NCI-H1930 (cell line): ENCODE data around the gene FN1.
"Not testable (repeated sequence)": the region's sequence is repeated elsewhere in the genome, so short reads cannot be mapped to it uniquely, and the experiment has no call there.

Experiments used
- DNase-seq, 2 experiments: peaks; one replicate each; lab custom pipeline; 2025; lab: John Stamatoyannopoulos, UW

Gene FN1

DNA sequence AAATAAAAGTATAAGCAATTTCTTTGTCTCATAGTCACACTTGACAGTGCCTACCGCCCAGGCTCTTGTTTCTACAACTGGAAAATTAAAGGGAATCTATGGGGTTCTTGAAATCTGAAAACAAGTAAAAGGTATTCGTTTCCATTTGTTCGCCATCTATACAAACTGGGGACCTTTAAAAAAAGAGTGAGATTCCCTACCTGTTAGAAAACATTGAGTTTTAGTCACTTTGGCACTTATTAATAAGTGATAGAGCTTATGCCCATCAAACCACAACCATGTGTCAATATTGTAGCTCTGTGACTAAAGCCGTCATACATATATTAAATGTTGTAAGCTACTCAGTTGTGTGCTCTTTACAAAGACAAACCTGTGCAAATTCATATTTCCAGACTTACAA lies 13.2 kb downstream of the FN1 start:
- DNase-seq: no peak

DNA sequence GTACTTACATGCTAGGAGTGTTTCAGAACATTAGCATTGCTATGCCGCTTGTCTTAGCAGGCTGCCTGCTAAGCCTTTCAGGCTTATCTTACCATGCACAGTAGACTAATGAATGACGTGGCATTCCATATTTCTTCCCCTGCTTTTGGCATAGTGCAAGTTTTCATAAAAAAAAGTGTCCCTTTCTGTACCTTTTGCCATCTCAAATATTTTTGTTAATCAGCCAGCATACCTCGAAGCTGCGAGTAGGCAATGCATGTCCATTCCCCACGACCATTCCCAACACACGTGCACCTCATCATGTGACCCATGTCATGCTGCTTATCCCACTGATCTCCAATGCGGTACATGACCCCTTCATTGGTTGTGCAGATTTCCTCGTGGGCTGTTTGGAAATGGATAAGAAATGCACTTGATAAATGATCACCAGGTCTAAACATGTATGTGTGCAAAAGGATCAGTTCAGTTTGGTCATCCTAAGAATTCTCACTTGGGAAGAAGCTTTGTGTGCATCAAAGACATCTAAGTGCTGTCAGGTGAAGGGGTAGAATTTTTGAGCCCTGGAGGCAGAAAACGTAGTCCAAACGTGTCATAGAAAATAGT lies 13.9 kb downstream of the FN1 start:
- no peak for DNase-seq

DNA sequence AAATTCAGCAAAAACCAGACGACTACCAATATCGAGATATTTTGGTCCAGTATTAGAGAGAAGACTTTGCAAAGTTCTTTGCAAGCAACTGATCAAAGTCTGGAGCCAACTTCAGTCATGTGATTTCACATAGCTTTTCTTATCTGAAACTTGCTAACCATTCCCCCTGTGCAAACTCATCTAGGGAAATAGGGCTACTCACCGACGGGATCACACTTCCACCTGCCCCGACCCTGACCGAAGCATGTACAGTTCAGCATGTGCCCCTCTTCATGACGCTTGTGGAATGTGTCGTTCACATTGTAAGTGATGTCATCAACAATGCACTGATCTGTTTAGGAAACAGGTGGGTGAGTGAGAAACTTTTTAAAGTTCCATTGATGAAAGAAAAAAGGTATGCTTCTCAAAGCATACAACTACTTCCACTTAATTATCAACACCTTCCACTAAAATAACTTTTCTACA lies 15.4 kb downstream of the FN1 start:
- no peak for DNase-seq

DNA sequence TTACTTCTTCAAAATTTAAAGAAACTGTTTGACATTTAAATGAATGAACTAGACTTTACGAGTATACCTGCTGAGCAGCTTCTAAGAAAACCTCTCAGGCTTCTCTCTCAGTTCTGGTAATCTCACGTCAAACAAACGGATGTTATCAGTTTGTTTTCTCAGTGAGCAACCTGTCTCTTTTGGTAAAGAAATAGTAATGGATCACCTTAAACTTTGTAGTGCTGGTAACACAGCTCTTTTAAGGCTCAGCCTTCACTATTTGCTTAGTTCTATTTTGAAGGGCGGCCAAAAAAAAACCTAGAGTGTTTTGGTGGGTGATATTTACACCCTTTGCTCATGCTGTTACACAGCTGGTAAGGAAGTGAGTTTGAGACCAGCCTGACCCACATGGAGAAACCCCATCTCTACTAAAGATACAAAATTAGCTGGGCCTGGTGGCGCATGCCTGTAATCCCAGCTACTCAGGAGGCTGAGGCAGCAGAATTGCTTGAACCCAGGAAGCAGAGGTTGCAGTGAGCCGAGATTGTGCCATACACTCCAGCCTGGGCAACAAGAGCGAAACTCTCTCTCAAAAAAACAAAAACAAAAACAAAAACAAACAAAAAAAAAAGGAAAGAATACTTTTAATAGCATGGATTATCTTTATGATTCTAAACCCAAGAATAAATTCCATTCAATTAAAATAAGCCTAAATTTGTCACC lies 15.9 kb downstream of the FN1 start:
- DNase-seq: no peak

DNA sequence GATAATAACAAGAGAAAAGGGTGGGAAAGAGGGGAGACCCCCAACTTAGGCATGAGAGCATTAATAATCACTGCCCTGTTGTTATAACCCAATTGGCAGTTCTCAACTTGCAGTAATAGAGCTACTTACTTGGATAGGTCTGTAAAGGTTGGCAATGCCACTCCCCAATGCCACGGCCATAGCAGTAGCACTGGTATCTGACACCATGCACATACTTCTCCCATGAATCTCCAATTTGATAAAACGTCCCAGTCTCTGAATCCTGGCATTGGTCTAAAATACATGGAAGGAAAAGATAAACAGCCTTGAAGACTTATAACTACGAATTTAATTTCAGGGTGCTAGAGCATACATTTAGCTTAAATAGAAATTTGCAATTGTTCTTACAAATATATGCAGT lies 16.8 kb downstream of the FN1 start:
- no peak for DNase-seq

DNA sequence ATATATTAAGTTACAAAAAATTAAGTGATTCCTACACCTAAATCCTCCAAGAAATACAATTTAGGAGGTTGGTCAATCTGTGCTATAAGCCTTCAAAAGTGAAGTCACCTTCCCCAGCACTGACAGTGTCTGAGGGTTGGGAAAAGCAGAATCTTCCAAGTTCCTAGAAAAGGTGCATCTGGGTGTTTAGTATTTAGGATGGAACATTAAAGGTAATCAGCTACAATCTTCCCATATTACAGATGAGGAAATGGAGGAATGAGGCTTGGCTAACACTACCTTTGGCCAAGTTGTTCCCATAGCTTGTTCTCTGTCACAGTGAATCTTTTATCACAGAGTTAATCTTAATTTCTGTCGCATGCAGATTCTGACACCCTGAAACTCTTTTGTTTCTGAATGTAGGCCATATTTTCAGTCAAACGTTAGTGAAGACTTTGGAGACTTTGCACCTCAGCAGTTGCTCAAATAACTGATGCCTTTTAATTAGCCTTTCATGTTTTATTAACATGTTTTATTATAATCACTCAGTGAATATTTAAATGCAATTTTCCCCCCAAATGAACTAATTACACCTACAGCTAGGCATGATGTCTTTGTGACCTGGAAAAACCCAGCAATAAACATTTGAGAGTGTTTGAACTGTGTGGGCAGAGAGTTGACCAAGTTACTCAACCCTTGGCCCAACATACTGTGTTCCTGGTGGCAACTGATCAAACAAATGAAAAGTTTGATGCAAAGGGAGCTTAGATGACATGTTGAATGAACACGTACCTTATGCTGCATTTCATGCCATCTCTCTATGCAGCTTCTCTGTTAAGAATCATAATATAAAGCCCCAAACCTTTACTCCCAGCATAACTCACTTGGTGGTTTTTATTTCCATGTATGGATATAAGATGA lies 17.6 kb downstream of the FN1 start:
- DNase-seq: no peak

DNA sequence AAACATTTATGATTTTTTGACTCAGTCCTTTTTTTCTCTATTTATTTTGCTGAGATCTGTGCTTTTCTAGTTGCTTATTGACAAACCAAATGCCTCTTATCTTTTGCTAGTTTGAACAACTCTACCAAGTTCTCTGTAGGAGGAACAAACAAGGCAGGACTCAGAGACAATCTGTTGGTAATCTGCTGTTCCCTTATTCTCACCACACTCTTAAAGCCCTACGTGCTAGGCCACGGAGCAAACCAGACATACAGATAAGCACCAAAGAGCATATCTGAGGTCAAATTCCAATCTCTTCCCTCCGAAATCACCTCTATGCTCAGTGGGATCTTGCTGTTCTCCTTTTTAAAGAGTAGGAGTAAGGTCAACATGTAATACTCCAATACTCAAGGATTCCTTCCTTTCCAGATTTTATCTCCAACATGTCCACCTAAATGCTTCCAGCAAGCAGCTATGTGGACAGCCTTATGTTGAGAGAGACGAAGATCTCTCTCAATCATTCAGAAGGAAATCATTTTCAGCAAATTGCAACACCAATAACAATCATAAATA lies 18.4 kb downstream of the FN1 start:
- DNase-seq: no peak

DNA sequence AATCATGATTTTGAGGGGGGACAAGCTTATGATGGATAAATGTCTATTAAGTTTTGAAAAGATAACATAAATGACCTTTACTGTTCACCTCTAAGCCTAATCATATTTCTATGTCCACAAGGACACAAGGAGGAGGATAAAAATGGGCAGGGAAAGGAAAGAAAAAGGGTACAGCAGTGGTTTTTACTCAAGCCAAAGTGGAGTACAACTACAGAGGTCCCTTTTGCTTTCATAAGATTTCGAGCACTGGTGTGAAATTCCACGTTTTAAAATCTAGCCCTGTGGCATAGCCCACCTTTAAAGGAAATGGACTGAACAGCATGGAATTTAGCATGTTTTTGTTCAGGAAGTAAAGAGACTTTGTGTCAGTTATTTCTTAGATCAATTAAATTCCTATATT lies 19.2 kb downstream of the FN1 start:
- no peak for DNase-seq

DNA sequence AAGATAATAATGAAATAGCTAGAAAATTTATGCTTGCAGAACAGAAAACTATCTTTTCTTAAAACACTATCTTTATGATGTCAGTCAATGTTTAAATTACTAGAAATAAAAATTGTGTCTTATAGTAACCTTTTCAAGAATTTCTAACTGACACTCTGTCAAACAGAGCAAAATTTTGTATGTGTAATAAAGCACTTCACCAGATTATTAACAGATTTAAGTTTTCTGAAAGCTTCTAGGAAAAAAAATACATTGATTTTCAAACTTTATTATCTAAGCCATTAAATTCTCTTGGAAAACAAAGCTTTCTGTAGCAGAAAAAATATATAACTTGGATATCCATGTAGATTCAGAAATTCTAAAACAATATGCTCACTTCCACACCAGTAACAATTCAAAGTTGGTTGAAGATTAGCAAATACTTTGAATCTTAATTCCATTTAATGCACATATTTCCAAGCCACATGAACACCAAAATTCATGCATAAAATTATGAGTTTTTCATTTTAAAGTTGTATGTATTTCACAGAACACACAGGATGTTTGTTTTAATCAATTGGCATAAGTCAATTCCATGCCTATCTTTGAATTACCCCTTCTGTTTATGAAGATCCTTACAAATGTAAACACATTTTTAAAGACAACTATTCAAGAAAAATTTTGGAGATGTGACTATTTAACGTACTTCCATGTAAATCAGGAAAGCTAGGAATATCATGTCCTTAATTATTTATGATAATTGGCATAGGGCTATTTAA lies 19.9 kb downstream of the FN1 start:
- no peak for DNase-seq

DNA sequence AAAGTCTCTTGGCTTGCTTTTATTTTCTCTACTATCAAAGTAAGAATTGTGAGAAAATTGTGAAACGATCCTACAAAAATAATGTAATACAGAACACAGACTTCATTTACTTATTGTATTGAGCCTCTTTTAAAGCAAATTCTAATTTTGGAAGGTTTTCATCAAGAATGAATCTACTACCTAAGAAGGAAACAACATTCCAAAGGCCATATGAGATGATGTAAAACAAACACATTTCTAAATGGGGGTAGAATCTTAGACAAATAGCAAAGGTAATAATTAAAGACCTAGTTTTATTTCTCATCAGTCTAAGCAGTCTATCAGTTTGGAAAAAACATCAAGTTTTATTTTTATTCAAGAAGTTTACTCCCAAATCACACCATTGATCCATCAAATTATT lies 20.6 kb downstream of the FN1 start:
- DNase-seq: no peak

DNA sequence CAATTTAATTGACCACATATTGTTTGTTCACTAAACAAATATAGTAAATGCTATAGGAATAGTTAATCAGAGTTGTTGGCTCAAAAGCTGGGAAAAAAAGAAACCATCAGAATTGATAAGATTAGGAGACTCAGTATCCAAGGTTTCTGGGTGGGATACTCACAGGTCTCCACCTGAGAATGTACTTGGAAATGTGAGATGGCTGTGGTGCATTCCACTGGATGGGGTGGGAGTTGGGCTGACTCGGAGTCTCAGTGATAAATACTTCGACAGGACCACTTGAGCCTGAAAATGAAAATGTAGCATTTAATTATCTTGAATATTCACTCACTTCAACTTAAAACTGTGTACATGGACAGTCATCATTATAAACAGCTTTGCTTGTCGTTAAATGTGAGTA lies 21.2 kb downstream of the FN1 start:
- DNase-seq: no peak

DNA sequence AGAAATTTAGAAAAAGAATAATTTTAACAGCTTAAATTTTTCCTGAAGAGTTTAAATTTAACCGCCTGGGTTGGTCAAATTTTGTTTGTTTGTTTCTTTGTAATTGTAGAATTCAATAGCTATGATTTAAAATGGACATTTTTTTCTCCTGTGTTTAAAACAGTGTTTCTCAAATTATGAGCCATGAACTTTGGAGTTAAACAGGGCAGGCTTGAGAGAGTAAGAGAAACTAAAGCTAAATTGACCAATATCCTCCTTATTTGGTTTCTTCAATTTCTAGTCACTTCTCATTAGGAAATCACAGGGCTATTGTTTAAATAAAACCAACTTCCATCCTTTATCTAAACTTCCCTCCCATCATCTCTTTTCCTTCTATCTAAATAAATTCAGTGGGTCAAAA lies 21.9 kb downstream of the FN1 start:
- no peak for DNase-seq

DNA sequence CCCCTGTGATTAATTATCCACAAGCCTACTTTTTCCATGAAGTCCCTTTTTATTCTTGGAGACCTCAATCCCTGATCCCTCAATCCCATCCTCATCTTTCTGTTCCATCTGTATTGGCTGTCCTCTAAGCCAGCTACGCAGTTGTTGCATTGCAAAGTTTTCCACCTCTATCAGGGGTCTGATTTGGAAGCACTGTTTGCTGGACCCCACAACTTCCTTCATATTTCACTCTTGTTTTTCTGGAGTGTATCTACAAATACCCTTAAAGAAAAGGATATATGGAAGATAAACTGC lies 22.4 kb downstream of the FN1 start:
- DNase-seq: no peak

DNA sequence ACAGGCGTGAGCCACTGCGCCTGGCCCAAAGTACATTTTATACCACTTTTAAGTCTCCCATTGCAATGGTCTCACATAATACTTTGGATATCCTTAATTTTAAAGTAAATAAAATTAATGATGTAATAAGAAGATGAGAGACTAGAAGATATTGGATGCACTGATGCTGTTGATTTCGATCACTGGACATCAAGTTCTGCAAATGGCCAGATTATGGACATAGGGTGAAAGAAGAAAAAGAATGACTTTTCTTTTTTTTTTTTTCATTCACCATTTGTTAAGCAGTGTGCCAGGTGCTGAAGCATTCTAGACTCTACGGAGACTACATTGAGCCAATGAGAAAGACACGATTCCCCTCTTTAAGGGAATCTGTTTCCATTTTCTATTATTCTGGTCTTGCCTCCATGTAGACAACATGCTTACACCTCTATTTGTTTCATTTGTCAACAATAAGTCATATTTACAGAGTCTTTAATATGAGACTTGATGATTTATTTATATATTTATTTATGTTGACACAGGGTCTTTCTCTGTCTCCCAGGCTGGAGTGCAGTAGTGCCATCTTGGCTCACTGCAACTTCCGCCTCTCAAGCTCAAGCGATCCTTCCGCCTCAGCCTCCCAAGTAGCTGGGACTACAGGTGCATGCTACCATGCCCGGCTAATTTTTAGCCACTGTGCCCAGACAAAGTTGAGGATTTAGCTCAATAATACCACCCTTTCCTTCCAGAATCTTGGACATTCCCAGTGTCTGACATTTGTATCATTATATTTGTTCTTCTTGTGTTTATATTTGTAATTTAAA lies 23.7 kb downstream of the FN1 start:
- DNase-seq: no peak

DNA sequence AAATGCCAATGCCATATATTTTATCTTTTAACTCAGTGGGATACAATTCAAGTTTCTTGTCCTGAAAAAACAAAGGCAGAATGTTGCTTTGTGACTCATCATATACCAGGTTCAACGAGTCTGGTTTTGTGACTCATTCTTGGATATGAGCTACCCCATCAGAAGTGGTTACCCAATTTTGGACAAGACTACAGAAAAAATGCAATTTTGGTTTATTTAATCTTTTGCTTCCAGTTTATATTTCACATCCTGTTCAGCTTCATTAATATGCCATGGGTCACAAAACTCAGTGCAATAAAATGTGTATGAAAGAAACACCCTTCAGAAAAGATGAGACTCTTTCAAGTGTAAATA lies 25.0 kb downstream of the FN1 start:
- no peak for DNase-seq

DNA sequence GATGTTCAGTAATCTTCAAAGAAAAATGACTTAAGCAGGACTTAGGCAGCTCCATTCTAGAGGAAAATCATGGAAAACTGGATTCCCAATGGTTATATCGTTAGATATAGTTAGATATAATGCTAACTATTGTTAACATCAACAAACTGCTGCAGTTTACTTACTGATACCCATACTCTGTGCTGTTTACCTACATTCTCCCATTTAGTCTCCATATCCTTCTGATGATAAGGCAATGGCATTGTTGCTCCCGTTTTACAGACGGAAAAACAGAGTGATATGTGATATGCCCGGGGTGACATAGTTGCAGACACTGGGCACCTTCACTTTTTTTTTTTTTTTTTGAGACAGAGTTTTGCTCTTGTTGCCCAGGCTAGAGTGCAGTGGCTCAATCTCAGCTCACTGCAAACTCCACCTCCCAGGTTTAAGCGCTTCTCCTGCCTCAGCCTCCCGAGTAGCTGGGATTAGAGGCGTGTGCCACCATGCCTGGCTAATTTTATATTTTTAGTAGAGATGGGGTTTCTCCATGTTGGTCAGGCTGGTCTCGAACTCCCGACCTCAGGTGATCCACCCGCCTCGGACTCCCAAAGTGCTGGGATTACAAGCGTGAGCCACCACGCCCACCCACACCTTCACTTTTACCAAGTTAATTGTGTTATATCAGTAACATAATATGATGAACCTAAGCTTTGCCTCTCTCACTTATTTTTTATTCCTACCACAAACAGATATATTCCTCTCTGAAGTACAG lies 25.5 kb downstream of the FN1 start:
- DNase-seq: not testable (repeated sequence)

DNA sequence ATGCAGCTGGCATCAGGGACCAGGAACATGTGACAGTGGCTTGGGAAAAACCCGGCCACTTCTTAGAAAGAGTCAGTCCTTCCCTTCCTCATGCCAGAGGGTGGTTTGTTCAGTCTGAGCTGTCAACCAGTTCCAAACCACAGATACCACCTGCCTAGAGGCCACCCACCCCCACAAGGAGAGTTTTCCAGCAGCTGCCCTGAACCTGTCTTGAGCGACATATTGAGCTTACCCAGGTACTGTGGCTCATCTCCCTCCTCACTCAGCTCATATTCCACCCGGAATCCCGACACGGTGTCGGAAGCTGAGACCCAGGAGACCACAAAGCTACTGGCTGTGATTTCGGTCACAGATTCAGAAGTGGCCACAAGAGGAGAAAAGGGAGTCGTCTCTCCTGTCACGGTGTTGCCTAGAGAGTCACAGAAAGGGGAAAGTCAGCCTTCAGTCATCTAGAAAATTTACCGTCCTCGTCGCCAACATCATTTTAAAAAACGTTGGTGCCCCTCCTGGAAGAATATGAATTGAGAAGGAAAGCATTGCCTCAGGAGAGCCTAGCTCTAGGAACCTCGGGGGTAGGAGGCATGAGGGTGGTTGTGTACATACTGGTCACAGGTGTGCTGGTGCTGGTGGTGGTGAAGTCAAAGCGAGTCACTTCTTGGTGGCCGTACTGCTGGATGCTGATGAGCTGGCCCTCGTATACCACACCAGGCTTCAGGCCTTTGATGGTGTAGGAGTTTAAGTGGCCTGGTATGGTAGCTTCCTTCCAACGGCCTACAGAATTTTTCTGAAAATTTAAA lies 26.3 kb downstream of the FN1 start:
- DNase-seq: no peak

DNA sequence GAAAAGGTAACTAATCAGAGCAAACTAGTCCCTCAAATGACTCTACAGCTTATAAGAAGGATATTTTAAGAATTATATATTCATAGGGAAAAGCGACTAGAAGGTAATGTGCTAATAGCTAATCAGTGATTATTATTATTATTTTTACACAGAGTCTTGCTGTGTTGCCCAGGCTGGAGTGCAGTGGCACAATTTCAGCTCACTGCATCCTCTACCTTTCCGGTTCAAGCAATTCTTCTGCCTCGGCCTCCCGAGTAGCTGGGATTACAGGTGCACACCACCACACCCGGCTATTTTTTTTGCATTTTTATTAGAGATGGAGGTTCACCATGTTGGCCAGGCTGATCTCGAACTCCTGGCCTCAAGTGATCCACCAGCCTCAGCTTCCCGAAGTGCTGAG lies 27.4 kb downstream of the FN1 start:
- DNase-seq: not testable (repeated sequence)

DNA sequence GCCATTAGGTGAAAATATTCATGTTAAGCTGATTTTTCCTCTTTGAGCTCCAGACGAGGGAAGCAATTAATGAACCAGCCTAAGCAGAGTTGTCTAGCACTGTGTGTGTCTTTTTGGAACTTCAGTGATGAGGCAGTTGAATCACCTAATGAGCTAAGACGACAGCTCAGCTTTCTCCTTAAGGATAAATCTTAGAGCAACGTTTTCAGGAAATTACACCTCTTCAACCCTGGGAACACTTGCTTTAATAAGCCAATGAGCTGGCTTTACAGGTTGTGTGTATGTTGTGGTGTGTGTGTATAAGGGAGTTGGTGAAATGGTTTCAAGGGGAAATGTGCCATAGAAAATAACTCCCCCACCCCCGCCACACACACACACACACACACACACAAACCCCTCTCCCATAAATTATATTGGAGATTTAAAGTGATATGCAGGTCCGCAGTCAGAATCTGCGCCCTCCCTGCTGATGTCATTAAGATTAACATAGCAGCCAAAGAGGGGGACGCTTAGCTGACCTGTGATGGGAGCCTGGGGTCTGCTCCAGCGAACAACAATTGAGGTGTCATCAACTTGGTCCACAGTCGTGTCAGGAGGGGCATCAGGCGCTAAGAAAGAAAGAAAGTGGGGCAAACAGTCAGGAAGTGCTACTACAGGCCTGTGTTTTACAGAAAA lies 28.1 kb downstream of the FN1 start:
- DNase-seq: no peak
